ENCODE data around the gene GATB.

Gene GATB

GRCh38 chr4:151644622-151645021 is 116.2 kb downstream of the GATB start:
- DNase-seq, result no peak

GRCh38 chr4:151643564-151643963 is 117.2 kb downstream of the GATB start:
- DNase-seq, result no peak

- DNase-seq, result no peak
Observed at GRCh38 chr4:151641983-151642382, 118.8 kb downstream of the GATB start.

GRCh38 chr4:151641167-151641566 is 119.6 kb downstream of the GATB start:
- no peak for DNase-seq

GRCh38 chr4:151640381-151640780 is 120.4 kb downstream of the GATB start:
- no peak for DNase-seq

- DNase-seq, result no peak
Observed at GRCh38 chr4:151638295-151638858, 122.4 kb downstream of the GATB start.

- DNase-seq, result no peak
Observed at GRCh38 chr4:151631349-151631748, 129.5 kb downstream of the GATB start.

GRCh38 chr4:151629097-151629783 is 131.6 kb downstream of the GATB start:
- no peak for DNase-seq

- no peak for DNase-seq
Observed at GRCh38 chr4:151628001-151628608, 132.7 kb downstream of the GATB start.

GRCh38 chr4:151627491-151627890 is 133.3 kb downstream of the GATB start:
- DNase-seq, result no peak

GRCh38 chr4:151626751-151627150 is 134.1 kb downstream of the GATB start:
- no peak for DNase-seq

- no peak for DNase-seq
Observed at GRCh38 chr4:151626228-151626627, 134.6 kb downstream of the GATB start.

- no peak for DNase-seq
Observed at GRCh38 chr4:151624626-151625565, 135.9 kb downstream of the GATB start.
